Measurements from ENCODE around the gene FOSL1. TPM values are rescaled to one million over a fixed set of nuclear protein-coding genes. Genes with fewer than 3 reads are reported as not detected.

Gene FOSL1
- total and polyA plus RNA-seq, 2 of the 13 experiments (the other 11 are each of a cell fraction or from before 2014, with no cell fraction given): 4.0 to 4.1 TPM

DNA sequence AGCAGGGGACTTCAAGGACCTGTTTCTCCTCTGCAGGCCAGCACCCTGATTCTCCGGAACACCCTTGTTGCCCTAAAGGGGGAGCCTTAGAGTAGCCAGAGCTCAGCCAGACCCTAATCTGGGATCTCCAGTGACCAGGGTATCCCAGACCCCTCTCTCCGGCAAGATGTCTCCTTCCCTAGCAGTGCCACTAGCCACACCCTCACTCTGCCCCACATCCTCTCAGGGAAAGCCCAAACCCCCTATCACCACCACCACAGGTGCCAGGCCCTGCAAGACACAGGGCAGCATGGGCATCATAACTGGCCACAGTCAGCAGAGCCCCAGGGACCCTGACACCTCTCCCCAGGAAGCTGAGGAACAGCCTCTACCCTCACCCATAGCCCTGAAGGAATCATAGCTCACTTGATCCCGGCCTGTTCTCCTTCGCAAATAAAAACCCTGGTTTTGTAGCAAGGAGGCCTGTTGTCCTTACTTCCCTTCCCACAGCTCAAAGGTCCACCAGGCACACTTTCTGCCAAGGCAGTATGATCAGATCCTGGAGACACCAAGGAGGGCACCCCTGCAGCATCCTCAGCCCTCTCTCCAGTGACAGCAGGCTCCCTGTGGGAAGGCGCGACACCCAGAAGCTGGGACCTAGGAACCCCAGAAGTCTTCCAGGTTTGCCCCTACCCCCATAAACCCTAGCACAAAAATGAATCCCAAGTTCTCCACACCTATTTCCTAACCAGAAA lies 46.8 kb downstream of the FOSL1 start:
- Histone ChIP-seq H3K4me3 (replicated peaks in 1 of 3; ENCODE audit: insufficient read depth in 1 of 3, low read depth in 2 of 3, low read length in 3 of 3) (no peak overlapping the region), H3K36me3 (replicated peaks in 1 of 2; ENCODE audit: control insufficient read depth in 1 of 2, insufficient read depth in 2 of 2, low read length in 2 of 2) (peaks cover 14 to 34% of the 10 kb centered on the region in 2 experiments), H3K9me3 (ENCODE audit: low read length) (0 out of 2 replicates have a peak, but pooled peaks cover 4% of the 10 kb centered on the region), H3K27me3 (ENCODE audit: control insufficient read depth in 1 of 2, insufficient read depth in 2 of 2, low read length in 2 of 2) (no peaks in the 10 kb centered on the region; a peak in 1 of 5 replicates), H3K9ac (ENCODE audit: insufficient read depth, low read depth, low read length) (no peak overlapping the region), H3K79me2 (ENCODE audit: insufficient read depth, low read length) (peaks cover 22% of the 10 kb centered on the region), H2AFZ (ENCODE audit: low read length) (no peak overlapping the region), H3K4me1 (ENCODE audit: insufficient read depth, low read length) (peaks cover 63% of the 10 kb centered on the region), H3K27ac (ENCODE audit: extremely low read length, insufficient read depth, low read length) (peak overlapping the region; percentile 20), H3K4me2 (ENCODE audit: low read depth, low read length) (no peak overlapping the region), H4K20me1 (ENCODE audit: insufficient read depth, low read length) (peaks cover 50% of the 10 kb centered on the region)
- ChIA-PET POLR2A (interaction anchor here (1.0 to 2.6 kb wide), 7 partner anchors 16 to 200 kb away, joined by 3 to 8 read pairs (median 4); partner anchors contain the start of genes CCDC85B and FIBP), CTCF (ENCODE audit: low intra/inter-chr PET ratio, low total read pairs) (no interaction called here)
- peak; percentile 31; the same call in 1 of the 2 replicates for TF ChIP-seq POLR2G (IDR thresholded peaks at IDR 0.05; ENCODE audit: low read depth, low read length)
- TF ChIP-seq, protein P1, sequence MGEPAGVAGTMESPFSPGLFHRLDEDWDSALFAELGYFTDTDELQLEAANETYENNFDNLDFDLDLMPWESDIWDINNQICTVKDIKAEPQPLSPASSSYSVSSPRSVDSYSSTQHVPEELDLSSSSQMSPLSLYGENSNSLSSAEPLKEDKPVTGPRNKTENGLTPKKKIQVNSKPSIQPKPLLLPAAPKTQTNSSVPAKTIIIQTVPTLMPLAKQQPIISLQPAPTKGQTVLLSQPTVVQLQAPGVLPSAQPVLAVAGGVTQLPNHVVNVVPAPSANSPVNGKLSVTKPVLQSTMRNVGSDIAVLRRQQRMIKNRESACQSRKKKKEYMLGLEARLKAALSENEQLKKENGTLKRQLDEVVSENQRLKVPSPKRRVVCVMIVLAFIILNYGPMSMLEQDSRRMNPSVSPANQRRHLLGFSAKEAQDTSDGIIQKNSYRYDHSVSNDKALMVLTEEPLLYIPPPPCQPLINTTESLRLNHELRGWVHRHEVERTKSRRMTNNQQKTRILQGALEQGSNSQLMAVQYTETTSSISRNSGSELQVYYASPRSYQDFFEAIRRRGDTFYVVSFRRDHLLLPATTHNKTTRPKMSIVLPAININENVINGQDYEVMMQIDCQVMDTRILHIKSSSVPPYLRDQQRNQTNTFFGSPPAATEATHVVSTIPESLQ (CRISPR knock-in tag; conservative IDR thresholded peaks at IDR 0.05): no peak
- no peak for TF ChIP-seq EP300 (IDR thresholded peaks at IDR 0.05; ENCODE audit: low read depth in 2 of 2, low read length in 2 of 2)
- TF ChIP-seq EP300 (CRISPR knock-in tag; IDR thresholded peaks at IDR 0.05; ENCODE audit: borderline replicate concordance): no peak
- TF ChIP-seq FOXM1 (CRISPR knock-in tag; IDR thresholded peaks at IDR 0.05): no peak
- TF ChIP-seq NFYC (CRISPR knock-in tag; IDR thresholded peaks at IDR 0.05): no peak
- TF ChIP-seq, protein P2, sequence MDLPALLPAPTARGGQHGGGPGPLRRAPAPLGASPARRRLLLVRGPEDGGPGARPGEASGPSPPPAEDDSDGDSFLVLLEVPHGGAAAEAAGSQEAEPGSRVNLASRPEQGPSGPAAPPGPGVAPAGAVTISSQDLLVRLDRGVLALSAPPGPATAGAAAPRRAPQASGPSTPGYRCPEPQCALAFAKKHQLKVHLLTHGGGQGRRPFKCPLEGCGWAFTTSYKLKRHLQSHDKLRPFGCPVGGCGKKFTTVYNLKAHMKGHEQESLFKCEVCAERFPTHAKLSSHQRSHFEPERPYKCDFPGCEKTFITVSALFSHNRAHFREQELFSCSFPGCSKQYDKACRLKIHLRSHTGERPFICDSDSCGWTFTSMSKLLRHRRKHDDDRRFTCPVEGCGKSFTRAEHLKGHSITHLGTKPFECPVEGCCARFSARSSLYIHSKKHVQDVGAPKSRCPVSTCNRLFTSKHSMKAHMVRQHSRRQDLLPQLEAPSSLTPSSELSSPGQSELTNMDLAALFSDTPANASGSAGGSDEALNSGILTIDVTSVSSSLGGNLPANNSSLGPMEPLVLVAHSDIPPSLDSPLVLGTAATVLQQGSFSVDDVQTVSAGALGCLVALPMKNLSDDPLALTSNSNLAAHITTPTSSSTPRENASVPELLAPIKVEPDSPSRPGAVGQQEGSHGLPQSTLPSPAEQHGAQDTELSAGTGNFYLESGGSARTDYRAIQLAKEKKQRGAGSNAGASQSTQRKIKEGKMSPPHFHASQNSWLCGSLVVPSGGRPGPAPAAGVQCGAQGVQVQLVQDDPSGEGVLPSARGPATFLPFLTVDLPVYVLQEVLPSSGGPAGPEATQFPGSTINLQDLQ (CRISPR knock-in tag; IDR thresholded peaks at IDR 0.05): no peak
- TF ChIP-seq ZNF484 (CRISPR knock-in tag; IDR thresholded peaks at IDR 0.05; ENCODE audit: borderline replicate concordance, low read depth): no peak
- no peak for TF ChIP-seq CC2D1A (CRISPR knock-in tag; IDR thresholded peaks at IDR 0.05)
- intact Hi-C loops (cut with micrococcal nuclease; ENCODE audit: unreplicated experiment) (no loop called here), in situ Hi-C loops (cut with HindIII; ENCODE audit: extremely low pct_ligation_motif_present, low pct_unique_long_range_greater_than_20kb) (loop anchor here (10.0 kb wide), 1 partner anchor 299 kb away; the partner anchor contains the start of gene LTBP3)
- no TSS peak for BruUV-seq (replicated peaks)
- FAIRE-seq: no peak
- WGBS (ENCODE audit: low lambda C conversion rate): 100% methylated on average over 2 of the region's 6 CpGs
- DNase-seq (ENCODE audit: low spot score): no peak
- no peak for ATAC-seq
